ENCODE data around the gene STXBP1.

STXBP1 gene

DNA sequence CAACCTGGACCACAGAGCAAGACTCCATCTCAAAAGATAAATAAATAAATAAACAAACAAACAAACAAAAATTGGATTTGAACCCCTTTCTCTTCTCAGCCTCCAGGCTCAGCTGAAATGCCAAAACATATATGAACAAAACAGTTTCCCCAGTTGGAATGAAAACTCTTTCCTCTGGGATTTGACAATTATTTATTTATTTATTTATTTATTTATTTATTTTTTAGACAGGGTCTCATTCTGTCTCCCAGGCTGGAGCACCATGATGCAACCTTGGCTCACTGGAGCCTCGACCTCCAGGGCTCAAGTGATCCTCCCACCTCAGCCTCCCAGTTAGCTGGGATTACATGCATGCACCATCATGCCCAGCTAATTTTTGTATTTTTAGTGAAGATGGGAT is 6.0 kb upstream of the STXBP1 start:
- DNase-seq (no peak), ATAC-seq (ENCODE audit: insufficient read depth, low read depth) (no peak)
- Histone ChIP-seq H3K4me2 (ENCODE audit: insufficient read depth, low read length) (no peak overlapping the region), H2AFZ (ENCODE audit: low read depth, low read length) (no peak overlapping the region), H4K20me1 (ENCODE audit: insufficient read depth, low read length) (peaks cover 3% of the 10 kb centered on the region; the same call in 1 of the 2 replicates), H3K27ac (ENCODE audit: low read length) (no peak overlapping the region), H3K36me3 (ENCODE audit: insufficient read depth, low read length) (no peaks in the 10 kb centered on the region), H3K9ac (ENCODE audit: low read depth, low read length) (no peak overlapping the region), H3K79me2 (ENCODE audit: insufficient read depth, low read length) (no peaks in the 10 kb centered on the region), H3K27me3 (ENCODE audit: insufficient read depth, low read length, poor library complexity) (peaks cover 31% of the 10 kb centered on the region), H3K4me1 (ENCODE audit: insufficient read depth, low read length) (peaks cover 26% of the 10 kb centered on the region), H3K9me3 (ENCODE audit: insufficient read depth, low read length, severe bottlenecking) (no peaks in the 10 kb centered on the region), H3K4me3 (ENCODE audit: low read depth in 1 of 2, low read length in 2 of 2) (no peak overlapping the region)
- TF ChIP-seq EZH2 (IDR thresholded peaks at IDR 0.05; ENCODE audit: borderline replicate concordance, low read depth, low read length, severe bottlenecking): no peak
- TF ChIP-seq, protein P1, sequence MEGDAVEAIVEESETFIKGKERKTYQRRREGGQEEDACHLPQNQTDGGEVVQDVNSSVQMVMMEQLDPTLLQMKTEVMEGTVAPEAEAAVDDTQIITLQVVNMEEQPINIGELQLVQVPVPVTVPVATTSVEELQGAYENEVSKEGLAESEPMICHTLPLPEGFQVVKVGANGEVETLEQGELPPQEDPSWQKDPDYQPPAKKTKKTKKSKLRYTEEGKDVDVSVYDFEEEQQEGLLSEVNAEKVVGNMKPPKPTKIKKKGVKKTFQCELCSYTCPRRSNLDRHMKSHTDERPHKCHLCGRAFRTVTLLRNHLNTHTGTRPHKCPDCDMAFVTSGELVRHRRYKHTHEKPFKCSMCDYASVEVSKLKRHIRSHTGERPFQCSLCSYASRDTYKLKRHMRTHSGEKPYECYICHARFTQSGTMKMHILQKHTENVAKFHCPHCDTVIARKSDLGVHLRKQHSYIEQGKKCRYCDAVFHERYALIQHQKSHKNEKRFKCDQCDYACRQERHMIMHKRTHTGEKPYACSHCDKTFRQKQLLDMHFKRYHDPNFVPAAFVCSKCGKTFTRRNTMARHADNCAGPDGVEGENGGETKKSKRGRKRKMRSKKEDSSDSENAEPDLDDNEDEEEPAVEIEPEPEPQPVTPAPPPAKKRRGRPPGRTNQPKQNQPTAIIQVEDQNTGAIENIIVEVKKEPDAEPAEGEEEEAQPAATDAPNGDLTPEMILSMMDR (IDR thresholded peaks at IDR 0.05; ENCODE audit: borderline replicate concordance, extremely low read depth, low read length, poor library complexity, severe bottlenecking): no peak

DNA sequence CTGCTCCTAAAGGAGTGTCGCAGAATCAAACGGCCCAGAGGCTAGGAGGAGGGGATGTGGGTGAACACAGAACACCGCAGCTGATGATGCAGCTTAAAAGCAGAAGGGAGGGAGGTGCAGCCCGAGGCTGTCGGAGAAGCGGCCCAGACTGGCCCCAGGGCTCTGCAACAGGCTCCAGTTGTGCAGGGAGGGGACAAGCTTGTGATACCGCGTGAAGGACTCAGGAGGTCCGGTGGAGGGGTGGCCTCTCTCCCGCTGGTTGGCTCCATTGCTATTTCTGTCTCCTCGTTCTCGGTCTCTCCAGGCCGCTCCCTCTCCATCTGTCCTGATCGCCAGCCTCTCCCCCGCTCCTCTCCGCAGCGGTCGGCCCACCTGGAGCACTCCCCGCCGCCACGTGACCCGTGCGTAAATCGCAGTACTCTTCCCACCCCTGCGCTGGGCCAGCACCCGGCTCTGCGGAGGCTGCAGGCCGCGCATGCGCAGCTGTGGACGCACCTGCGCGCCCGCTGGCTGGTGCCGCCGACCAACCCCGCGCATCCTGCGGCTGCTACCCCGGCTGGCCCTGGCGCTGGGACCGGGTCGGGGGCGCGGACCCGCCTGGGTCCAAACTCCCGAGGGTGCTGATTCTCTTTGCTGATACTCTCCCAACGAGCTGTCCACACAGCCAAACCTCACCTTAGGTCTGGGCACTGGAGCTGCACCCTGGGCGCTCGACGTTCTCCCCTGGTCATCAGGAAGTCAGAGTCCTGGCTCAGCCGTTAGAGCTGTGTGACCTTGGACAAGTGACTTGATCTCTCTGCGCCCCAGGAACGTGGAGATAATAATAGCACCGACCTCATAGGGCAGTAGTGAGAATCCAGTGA is 3.7 kb upstream of the STXBP1 start:
- H3K27me3 ChIP-seq (ENCODE audit: insufficient read depth, low read length, poor library complexity): peaks cover 42% of the 10 kb centered on the region
- no peaks in the 10 kb centered on the region for H3K9me3 ChIP-seq (ENCODE audit: insufficient read depth, low read length, severe bottlenecking)
- H3K4me2 ChIP-seq (ENCODE audit: insufficient read depth, low read length): peak overlapping the region; percentile 92
- TF ChIP-seq EZH2 (IDR thresholded peaks at IDR 0.05; ENCODE audit: borderline replicate concordance, low read depth, low read length, severe bottlenecking): peak; percentile 25
- TF ChIP-seq, protein P1 (IDR thresholded peaks at IDR 0.05; ENCODE audit: borderline replicate concordance, extremely low read depth, low read length, poor library complexity, severe bottlenecking): no peak
- H3K4me1 ChIP-seq (ENCODE audit: insufficient read depth, low read length): peaks cover 39% of the 10 kb centered on the region
- H2AFZ ChIP-seq (ENCODE audit: low read depth, low read length): peak overlapping the region; percentile 65
- peak overlapping the region in 1 of 2 experiments; percentile 58; a peak in 3 of 4 replicates for H3K4me3 ChIP-seq (ENCODE audit: low read depth in 1 of 2, low read length in 2 of 2)
- H3K27ac ChIP-seq (ENCODE audit: low read length): 0 out of 2 replicates have a peak overlapping the region, but pooled peaks have one; percentile 6
- peak overlapping the region; percentile 36 for H3K9ac ChIP-seq (ENCODE audit: low read depth, low read length)
- ATAC-seq (ENCODE audit: insufficient read depth, low read depth) (peak; percentile 63), DNase-seq (peak; percentile 70)
- peaks cover 3% of the 10 kb centered on the region; the same call in 1 of the 2 replicates for H4K20me1 ChIP-seq (ENCODE audit: insufficient read depth, low read length)
- H3K79me2 ChIP-seq (ENCODE audit: insufficient read depth, low read length): no peaks in the 10 kb centered on the region
- no peaks in the 10 kb centered on the region for H3K36me3 ChIP-seq (ENCODE audit: insufficient read depth, low read length)

DNA sequence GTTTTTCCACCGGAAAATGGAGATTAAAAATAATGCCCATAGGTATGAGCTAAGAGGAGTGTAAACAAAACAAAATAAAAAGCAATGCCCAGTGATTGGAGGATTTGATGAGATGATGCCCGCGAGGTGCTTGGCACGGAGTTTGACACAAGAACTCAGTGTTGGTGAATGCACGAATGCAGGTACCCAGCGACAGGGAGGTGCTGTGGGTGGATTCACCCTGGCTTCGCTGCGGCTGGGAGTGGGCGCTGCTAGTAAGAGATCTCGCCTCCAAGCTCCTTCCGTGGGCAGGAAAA is 526 bp upstream of the STXBP1 start:
- Histone ChIP-seq H3K36me3 (ENCODE audit: insufficient read depth, low read length) (no peaks in the 10 kb centered on the region), H3K4me3 (ENCODE audit: low read depth in 1 of 2, low read length in 2 of 2) (peak overlapping the region; percentile 22 to 65; a peak in 3 of 4 replicates), H3K79me2 (ENCODE audit: insufficient read depth, low read length) (no peaks in the 10 kb centered on the region), H4K20me1 (ENCODE audit: insufficient read depth, low read length) (peaks cover 3% of the 10 kb centered on the region; the same call in 1 of the 2 replicates), H2AFZ (ENCODE audit: low read depth, low read length) (peak overlapping the region; percentile 92), H3K4me2 (ENCODE audit: insufficient read depth, low read length) (peak overlapping the region; percentile 96), H3K27me3 (ENCODE audit: insufficient read depth, low read length, poor library complexity) (peaks cover 48% of the 10 kb centered on the region), H3K9ac (ENCODE audit: low read depth, low read length) (peak overlapping the region; percentile 59), H3K9me3 (ENCODE audit: insufficient read depth, low read length, severe bottlenecking) (no peaks in the 10 kb centered on the region), H3K27ac (ENCODE audit: low read length) (peak overlapping the region; percentile 50; the same call in 1 of the 2 replicates), H3K4me1 (ENCODE audit: insufficient read depth, low read length) (peaks cover 46% of the 10 kb centered on the region)
- DNase-seq (no peak), ATAC-seq (ENCODE audit: insufficient read depth, low read depth) (peak; percentile 4; the same call in 2 of the 3 replicates)
- TF ChIP-seq EZH2 (IDR thresholded peaks at IDR 0.05; ENCODE audit: borderline replicate concordance, low read depth, low read length, severe bottlenecking): no peak
- TF ChIP-seq, protein P1 (IDR thresholded peaks at IDR 0.05; ENCODE audit: borderline replicate concordance, extremely low read depth, low read length, poor library complexity, severe bottlenecking): no peak

Measured in DND-41 (cell line).